Nephron progenitor cell (in vitro differentiated cells): Measurements from ENCODE around the gene DYRK4.
"Not testable (repeated sequence)": the region's sequence is repeated elsewhere in the genome, so short reads cannot be mapped to it uniquely, and the experiment has no call there.

Experiments
- DNase-seq: peaks from one replicate; pipeline ENCODE4 v3.0.0; 2021
- H3K27ac Mint-ChIP-seq: 2 replicates; pipeline ENCODE4 v1.8.0; 2021; ENCODE audit warnings: mild to moderate bottlenecking, moderate library complexity, mixed read lengths
- H3K27me3 Mint-ChIP-seq: 2 replicates; pipeline ENCODE4 v1.8.0; 2021; ENCODE audit warnings: mild to moderate bottlenecking, low read depth, mixed read lengths; ENCODE audit not compliant: poor library complexity
- H3K36me3 Mint-ChIP-seq: 2 replicates; pipeline ENCODE4 v1.8.0; 2021; ENCODE audit warnings: low read depth, mixed read lengths
- H3K4me1 Mint-ChIP-seq: 2 replicates; pipeline ENCODE4 v1.8.0; 2021; ENCODE audit warnings: mixed read lengths
- H3K4me3 Mint-ChIP-seq: 2 replicates; pipeline ENCODE4 v1.8.0; 2021; ENCODE audit warnings: mild to moderate bottlenecking, moderate library complexity, mixed read lengths
- H3K9me3 Mint-ChIP-seq: 2 replicates; pipeline ENCODE4 v1.8.0; 2021; ENCODE audit warnings: mild to moderate bottlenecking, moderate library complexity, mixed read lengths
- CTCF ChIP-seq: fragments of 200-600 bp; sonication (generic); IDR thresholded peaks from 2 replicates; pipeline ENCODE4 v1.5.0; 2021; ENCODE audit warnings: antibody characterized with exemption

DYRK4 gene

GRCh38 chr12:4562034-4562657 lies at the start of gene DYRK4:
Gene DYRK4, plus strand, starts transcription at chr12:4562208. Its CDS starts 38 bp downstream, at chr12:4562246.
- Mint-ChIP-seq H3K4me1 (peaks cover 18% of the 10 kb centered on the region), H3K27me3 (peaks cover 22% of the 10 kb centered on the region), H3K9me3 (no peaks in the 10 kb centered on the region), H3K36me3 (peaks cover 6% of the 10 kb centered on the region), H3K27ac (no peak within 1 kb of the TSS), H3K4me3 (peak within 1 kb of the TSS; percentile 83)
- DNase-seq: peak; percentile 95
- TF ChIP-seq CTCF: no peak

GRCh38 chr12:4518106-4518728 lies 43.8 kb upstream of the DYRK4 start:
- no peak for TF ChIP-seq CTCF
- peaks cover 51% of the 10 kb centered on the region for H3K36me3 Mint-ChIP-seq
- no peaks in the 10 kb centered on the region for H3K4me1 Mint-ChIP-seq
- H3K27ac Mint-ChIP-seq: no peak overlapping the region
- H3K9me3 Mint-ChIP-seq: peaks cover 7% of the 10 kb centered on the region
- DNase-seq: no peak
- no peaks in the 10 kb centered on the region for H3K27me3 Mint-ChIP-seq
- H3K4me3 Mint-ChIP-seq: no peak overlapping the region

- H3K9me3 Mint-ChIP-seq, H3K27ac Mint-ChIP-seq, H3K4me3 Mint-ChIP-seq, H3K4me1 Mint-ChIP-seq, H3K27me3 Mint-ChIP-seq, DNase-seq: not testable (repeated sequence)
- peaks cover 44% of the 10 kb centered on the region for H3K36me3 Mint-ChIP-seq
These were observed 38.6 kb upstream of the DYRK4 start for GRCh38 chr12:4523443-4523842.

- Mint-ChIP-seq H3K36me3 (peaks cover 26% of the 10 kb centered on the region), H3K9me3 (no peaks in the 10 kb centered on the region), H3K4me3 (no peak overlapping the region), H3K27me3 (no peaks in the 10 kb centered on the region), H3K27ac (no peak overlapping the region), H3K4me1 (no peaks in the 10 kb centered on the region)
- TF ChIP-seq CTCF: peak; percentile 72
- DNase-seq: no peak
These were observed 35.0 kb upstream of the DYRK4 start for GRCh38 chr12:4526923-4527546.

- no peak overlapping the region for H3K27ac Mint-ChIP-seq
- no peaks in the 10 kb centered on the region for H3K27me3 Mint-ChIP-seq
These were observed 31.8 kb upstream of the DYRK4 start for GRCh38 chr12:4530160-4530559.

More at GRCh38 chr12:4530160-4530559, 31.8 kb upstream of the DYRK4 start:
- Mint-ChIP-seq H3K4me1 (no peaks in the 10 kb centered on the region), H3K9me3 (no peaks in the 10 kb centered on the region), H3K4me3 (no peak overlapping the region), H3K36me3 (no peaks in the 10 kb centered on the region)
- no peak for DNase-seq
- no peak for TF ChIP-seq CTCF
